Colonic mucosa (tissue), 4 donors: ENCODE measurements around the gene TEC. TPM values are rescaled to one million over a fixed set of nuclear protein-coding genes. Genes with fewer than 3 reads are reported as not detected.

Experiments
- DNase-seq: peaks from one replicate; pipeline ENCODE4 v3.0.0-alpha.2; 2020
- H3K27ac ChIP-seq: fragments of 200-600 bp; one replicate; pipeline ENCODE4 v1.8.0; 2021
- H3K27me3 ChIP-seq: fragments of 200-600 bp; one replicate; pipeline ENCODE4 v1.8.0; 2021
- H3K36me3 ChIP-seq: fragments of 200-600 bp; one replicate; pipeline ENCODE4 v1.8.0; 2021
- H3K4me1 ChIP-seq: fragments of 200-600 bp; one replicate; pipeline ENCODE4 v1.8.0; 2021; ENCODE audit warnings: mild to moderate bottlenecking
- H3K4me3 ChIP-seq: fragments of 200-600 bp; one replicate; pipeline ENCODE4 v1.8.0; 2021
- H3K9ac ChIP-seq, 2 donors: one replicate each; pipeline ENCODE4 v1.7.0; 2013; ENCODE audit warnings: control low read depth in 2 of 2, low read depth in 2 of 2, low read length in 2 of 2
- H3K9me3 ChIP-seq: fragments of 200-600 bp; one replicate; pipeline ENCODE4 v1.8.0; 2021
- CTCF ChIP-seq: fragments of 200-600 bp; IDR thresholded peaks from one replicate; pipeline ENCODE4 v1.8.0; 2022; ENCODE audit warnings: antibody characterized with exemption, mild to moderate bottlenecking
- intact Hi-C: fragments of 100-400 bp; cut with DNase I; formaldehyde crosslinking; loops from one replicate; pipeline ENCODE4 v1.14.1; 2022
- total RNA-seq, 2 donors: library from RNA; stranded (reverse); fragmentation: NEBNext Ultra II Directional in 1 of 2; extraction: Animal tissue kit (Norgen Biotek cat#: 25700) in 1 of 2; gene quantifications; one replicate each; pipeline ENCODE4 v1.2.1, GENCODE V29; 2021
- donor health status: healthy.
- donor health status: DM: no; HTN: no; CAD: no.
- donor health status: DM: no; HTN: no; CAD: no.

Gene TEC
- total RNA-seq, 2 donors from 2014 or later, result 2.1 to 2.9 TPM

- TF ChIP-seq CTCF, result no peak
- Histone ChIP-seq H3K4me3 (no peak overlapping the region), H3K27me3 (no peaks in the 10 kb centered on the region), H3K9ac (no peak overlapping the region), H3K36me3 (no peaks in the 10 kb centered on the region), H3K4me1 (no peaks in the 10 kb centered on the region), H3K9me3 (no peaks in the 10 kb centered on the region), H3K27ac (no peak overlapping the region)
- no peak for DNase-seq
- intact Hi-C loops, result no loop called here
These were observed 42.0 kb downstream of the TEC start for GRCh38 chr4:48227662-48228061.

- Histone ChIP-seq H3K36me3 (no peaks in the 10 kb centered on the region), H3K4me3 (no peak overlapping the region), H3K9ac (peak overlapping the region in 1 of 2 donors; percentile 23), H3K4me1 (no peaks in the 10 kb centered on the region), H3K9me3 (no peaks in the 10 kb centered on the region), H3K27me3 (no peaks in the 10 kb centered on the region), H3K27ac (no peak overlapping the region)
- DNase-seq, result no peak
- intact Hi-C loops, result no loop called here
- TF ChIP-seq CTCF, result no peak
These were observed 43.4 kb downstream of the TEC start for GRCh38 chr4:48226199-48226598.

GRCh38 chr4:48225368-48226141 lies 44.1 kb downstream of the TEC start:
- Histone ChIP-seq H3K27ac (no peak overlapping the region), H3K9ac (peak overlapping the region in 1 of 2 donors; percentile 23), H3K9me3 (no peaks in the 10 kb centered on the region), H3K27me3 (no peaks in the 10 kb centered on the region), H3K4me1 (no peaks in the 10 kb centered on the region), H3K4me3 (no peak overlapping the region), H3K36me3 (no peaks in the 10 kb centered on the region)
- no peak for DNase-seq
- intact Hi-C loops, result no loop called here
- TF ChIP-seq CTCF, result no peak

GRCh38 chr4:48224606-48225005 lies 45.0 kb downstream of the TEC start:
- no peaks in the 10 kb centered on the region for H3K36me3 ChIP-seq
- no peak overlapping the region for H3K9ac ChIP-seq
- H3K9me3 ChIP-seq, result no peaks in the 10 kb centered on the region
- intact Hi-C loops, result no loop called here
- no peak overlapping the region for H3K4me3 ChIP-seq
- no peak for DNase-seq
- H3K4me1 ChIP-seq, result no peaks in the 10 kb centered on the region
- no peak for TF ChIP-seq CTCF
- H3K27me3 ChIP-seq, result no peaks in the 10 kb centered on the region
- no peak overlapping the region for H3K27ac ChIP-seq

GRCh38 chr4:48223633-48224295 lies 45.9 kb downstream of the TEC start:
- Histone ChIP-seq H3K4me3 (no peak overlapping the region), H3K9me3 (no peaks in the 10 kb centered on the region), H3K9ac (no peak overlapping the region), H3K4me1 (no peaks in the 10 kb centered on the region), H3K36me3 (no peaks in the 10 kb centered on the region), H3K27me3 (no peaks in the 10 kb centered on the region), H3K27ac (no peak overlapping the region)
- TF ChIP-seq CTCF, result no peak
- DNase-seq, result no peak
- intact Hi-C loops, result no loop called here
